ENCODE measurements around the gene C19orf44. TPM values are rescaled to one million over a fixed set of nuclear protein-coding genes. Genes with fewer than 3 reads are reported as not detected.

C19orf44 gene
- total RNA-seq, 2 donors from 2014 or later, result 4.9 to 6.1 TPM

DNA sequence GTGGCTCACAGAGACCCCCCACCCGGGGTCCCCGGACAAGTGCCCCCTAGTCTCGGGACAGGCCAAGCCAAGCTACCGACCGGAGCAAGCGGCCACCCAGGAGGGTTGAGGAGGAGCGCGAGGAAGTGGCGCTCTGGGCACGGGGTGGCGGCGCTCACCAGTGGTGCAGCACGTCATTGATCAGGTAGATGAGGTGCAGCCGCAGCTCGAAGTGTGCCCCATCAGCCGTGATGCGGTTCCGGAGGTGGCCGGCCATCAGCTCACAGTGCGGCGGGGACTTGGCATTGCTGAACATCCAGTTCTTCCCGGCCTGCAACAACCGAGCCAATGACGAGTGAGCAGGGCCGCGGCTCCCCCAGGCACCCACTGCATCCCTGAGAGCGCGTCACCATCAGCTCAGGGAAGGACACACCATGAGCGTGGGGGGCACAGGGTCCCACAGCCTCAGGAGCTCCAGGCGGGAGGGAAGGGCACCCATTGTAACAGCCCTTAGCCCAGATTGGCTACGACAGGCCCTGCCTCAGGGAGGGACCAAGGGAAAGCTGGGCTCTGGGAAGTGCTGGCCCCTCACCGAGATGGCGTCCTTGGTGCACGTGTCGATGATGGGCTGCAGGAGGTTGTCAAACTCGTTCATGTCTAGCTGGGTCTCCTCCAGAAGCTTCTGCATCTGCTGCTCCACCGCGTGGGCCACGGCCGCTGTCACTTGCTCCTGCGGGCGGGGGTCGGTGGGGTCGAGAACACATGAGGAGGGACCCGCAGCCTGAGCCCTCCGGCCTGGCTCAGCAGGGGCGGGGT, 36.4 kb downstream of the C19orf44 start:
- Histone ChIP-seq H3K27me3 (replicated peaks; ENCODE audit: insufficient read depth) (no peaks in the 10 kb centered on the region), H3K4me3 (no peak overlapping the region), H3K36me3 (peaks cover 95% of the 10 kb centered on the region), H3K9me3 (no peaks in the 10 kb centered on the region), H3K4me1 (ENCODE audit: control insufficient read depth in 1 of 2, low read depth in 2 of 2) (no peaks in the 10 kb centered on the region), H3K27ac (no peak overlapping the region)
- no peak for DNase-seq (ENCODE audit: low spot score)
- TF ChIP-seq, protein P1, sequence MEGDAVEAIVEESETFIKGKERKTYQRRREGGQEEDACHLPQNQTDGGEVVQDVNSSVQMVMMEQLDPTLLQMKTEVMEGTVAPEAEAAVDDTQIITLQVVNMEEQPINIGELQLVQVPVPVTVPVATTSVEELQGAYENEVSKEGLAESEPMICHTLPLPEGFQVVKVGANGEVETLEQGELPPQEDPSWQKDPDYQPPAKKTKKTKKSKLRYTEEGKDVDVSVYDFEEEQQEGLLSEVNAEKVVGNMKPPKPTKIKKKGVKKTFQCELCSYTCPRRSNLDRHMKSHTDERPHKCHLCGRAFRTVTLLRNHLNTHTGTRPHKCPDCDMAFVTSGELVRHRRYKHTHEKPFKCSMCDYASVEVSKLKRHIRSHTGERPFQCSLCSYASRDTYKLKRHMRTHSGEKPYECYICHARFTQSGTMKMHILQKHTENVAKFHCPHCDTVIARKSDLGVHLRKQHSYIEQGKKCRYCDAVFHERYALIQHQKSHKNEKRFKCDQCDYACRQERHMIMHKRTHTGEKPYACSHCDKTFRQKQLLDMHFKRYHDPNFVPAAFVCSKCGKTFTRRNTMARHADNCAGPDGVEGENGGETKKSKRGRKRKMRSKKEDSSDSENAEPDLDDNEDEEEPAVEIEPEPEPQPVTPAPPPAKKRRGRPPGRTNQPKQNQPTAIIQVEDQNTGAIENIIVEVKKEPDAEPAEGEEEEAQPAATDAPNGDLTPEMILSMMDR (IDR thresholded peaks at IDR 0.05), result no peak
- no peak for ATAC-seq (ENCODE audit: insufficient number of reproducible peaks, low FRiP score, low read depth)

DNA sequence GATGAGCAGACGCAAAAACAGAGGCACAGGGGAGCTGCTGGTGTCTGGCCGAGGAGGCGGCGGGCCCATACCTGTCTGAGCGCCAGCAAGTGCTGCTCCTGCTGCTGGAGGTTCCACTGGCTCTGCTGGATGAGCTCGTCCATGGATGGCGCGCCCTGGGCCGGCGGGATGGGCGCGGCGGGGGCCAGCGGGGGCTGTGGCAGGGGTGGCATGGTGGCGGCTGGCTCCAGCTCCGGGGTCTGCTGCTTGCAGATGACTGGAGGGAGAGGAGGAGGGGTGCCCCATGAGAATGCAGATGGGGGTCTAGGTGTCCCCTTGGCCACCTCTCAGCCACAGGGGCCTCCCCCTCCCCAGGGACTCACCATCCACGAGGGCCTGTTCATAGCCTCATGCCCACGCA, 39.2 kb downstream of the C19orf44 start:
- DNase-seq (ENCODE audit: low spot score), result no peak
- no peak overlapping the region for H3K27ac ChIP-seq
- H3K9me3 ChIP-seq, result no peaks in the 10 kb centered on the region
- TF ChIP-seq, protein P1 (IDR thresholded peaks at IDR 0.05), result no peak
- no peak overlapping the region for H3K4me3 ChIP-seq
- peaks cover 70% of the 10 kb centered on the region for H3K36me3 ChIP-seq
- H3K4me1 ChIP-seq (ENCODE audit: control insufficient read depth in 1 of 2, low read depth in 2 of 2), result peaks cover 4 to 18% of the 10 kb centered on the region in 2 donors
- ATAC-seq (ENCODE audit: insufficient number of reproducible peaks, low FRiP score, low read depth), result no peak
- H3K27me3 ChIP-seq (replicated peaks; ENCODE audit: insufficient read depth), result no peaks in the 10 kb centered on the region

DNA sequence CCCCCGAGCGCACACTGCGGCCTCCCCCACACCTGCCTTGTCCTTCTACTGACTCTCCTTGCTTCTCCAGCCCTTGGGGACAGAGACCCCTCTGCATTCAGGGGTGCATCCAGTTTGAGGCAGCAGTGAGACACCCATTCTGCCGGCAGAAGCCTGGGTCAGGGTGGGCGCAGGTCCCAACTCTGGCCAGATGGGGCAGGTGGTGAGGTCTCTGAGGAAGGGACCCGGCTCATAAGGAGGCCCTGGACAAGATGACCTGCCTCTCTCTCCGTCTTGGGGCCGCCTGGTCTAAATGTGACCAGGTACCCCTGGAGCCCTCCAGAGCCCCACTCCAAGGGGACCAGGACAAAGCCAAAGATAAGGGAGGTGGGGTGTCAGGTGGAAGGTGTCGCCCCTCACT, 39.9 kb downstream of the C19orf44 start:
- H3K4me3 ChIP-seq, result no peak overlapping the region
- H3K36me3 ChIP-seq, result peaks cover 62% of the 10 kb centered on the region
- H3K4me1 ChIP-seq (ENCODE audit: control insufficient read depth in 1 of 2, low read depth in 2 of 2), result peaks cover 10 to 25% of the 10 kb centered on the region in 2 donors
- no peaks in the 10 kb centered on the region for H3K27me3 ChIP-seq (replicated peaks; ENCODE audit: insufficient read depth)
- ATAC-seq (ENCODE audit: insufficient number of reproducible peaks, low FRiP score, low read depth) (no peak), DNase-seq (ENCODE audit: low spot score) (no peak)
- no peak overlapping the region for H3K27ac ChIP-seq
- H3K9me3 ChIP-seq, result no peaks in the 10 kb centered on the region
- TF ChIP-seq, protein P1 (IDR thresholded peaks at IDR 0.05), result no peak

DNA sequence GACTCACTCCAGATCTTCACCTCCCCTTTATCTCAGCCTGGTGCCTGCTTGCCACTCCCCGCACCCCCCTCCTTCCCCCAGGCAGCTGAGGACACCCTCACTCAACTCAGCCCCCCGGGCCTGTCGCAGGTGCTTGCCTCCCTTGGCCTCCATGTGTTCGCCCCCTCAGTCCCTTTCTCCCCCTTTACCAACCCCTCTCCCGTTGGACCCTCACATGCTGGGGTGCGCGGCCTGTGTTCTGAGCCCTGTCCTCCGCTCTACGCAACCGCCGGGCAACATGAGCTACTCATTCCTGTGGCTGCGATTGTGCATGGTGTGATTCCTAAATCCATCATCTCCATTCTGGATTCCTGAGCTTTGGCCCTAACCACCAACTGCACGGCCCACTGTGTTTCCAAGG, 40.9 kb downstream of the C19orf44 start:
- H3K27ac ChIP-seq, result no peak overlapping the region
- no peak overlapping the region for H3K4me3 ChIP-seq
- ATAC-seq (ENCODE audit: insufficient number of reproducible peaks, low FRiP score, low read depth), result no peak
- no peak for DNase-seq (ENCODE audit: low spot score)
- peaks cover 53% of the 10 kb centered on the region for H3K36me3 ChIP-seq
- TF ChIP-seq, protein P1 (IDR thresholded peaks at IDR 0.05), result no peak
- H3K4me1 ChIP-seq (ENCODE audit: control insufficient read depth in 1 of 2, low read depth in 2 of 2), result peaks cover 14 to 32% of the 10 kb centered on the region in 2 donors
- H3K9me3 ChIP-seq, result no peaks in the 10 kb centered on the region
- no peaks in the 10 kb centered on the region for H3K27me3 ChIP-seq (replicated peaks; ENCODE audit: insufficient read depth)

DNA sequence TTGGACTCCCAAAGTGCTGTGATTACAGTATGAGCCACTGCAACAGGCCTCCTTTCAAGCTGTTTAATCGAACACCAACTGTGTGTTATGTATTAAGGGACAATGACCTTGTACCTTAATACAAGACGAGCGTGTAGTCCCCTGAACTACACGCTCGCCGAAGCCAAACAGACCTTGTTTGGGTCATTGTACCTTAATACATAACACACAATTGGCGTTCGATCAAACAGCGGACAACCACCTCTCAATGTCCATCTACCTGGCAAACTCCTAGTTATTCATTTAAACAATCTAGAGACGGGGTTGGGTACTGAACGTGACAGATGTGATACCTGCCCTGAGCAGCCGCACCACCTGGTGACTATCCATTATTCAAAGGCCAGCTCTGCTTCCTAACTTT, 44.8 kb downstream of the C19orf44 start:
- DNase-seq (ENCODE audit: low spot score), result no peak
- H3K4me1 ChIP-seq (ENCODE audit: control insufficient read depth in 1 of 2, low read depth in 2 of 2), result peaks cover 22 to 45% of the 10 kb centered on the region in 2 donors
- no peak overlapping the region for H3K27ac ChIP-seq
- H3K27me3 ChIP-seq (replicated peaks; ENCODE audit: insufficient read depth), result no peaks in the 10 kb centered on the region
- no peaks in the 10 kb centered on the region for H3K9me3 ChIP-seq
- peaks cover 16% of the 10 kb centered on the region for H3K36me3 ChIP-seq
- TF ChIP-seq, protein P1 (IDR thresholded peaks at IDR 0.05), result no peak
- ATAC-seq (ENCODE audit: insufficient number of reproducible peaks, low FRiP score, low read depth), result no peak
- peak overlapping the region; percentile 94 for H3K4me3 ChIP-seq
